Measurements from ENCODE around the gene TMEM18.

The TMEM18 gene

GRCh38 chr2:632471-632870 is 44.7 kb downstream of the TMEM18 start:
- no peak for DNase-seq

- no peak for DNase-seq
Observed at GRCh38 chr2:631741-632140, 45.5 kb downstream of the TMEM18 start.

GRCh38 chr2:630451-631320 is 46.5 kb downstream of the TMEM18 start:
- DNase-seq = no peak

GRCh38 chr2:629961-630360 is 47.2 kb downstream of the TMEM18 start:
- no peak for DNase-seq

- no peak for DNase-seq
Observed at GRCh38 chr2:628651-629050, 48.6 kb downstream of the TMEM18 start.

- DNase-seq = no peak
Observed at GRCh38 chr2:627926-628560, 49.2 kb downstream of the TMEM18 start.

- DNase-seq = no peak
Observed at GRCh38 chr2:627340-627709, 49.9 kb downstream of the TMEM18 start.

GRCh38 chr2:626491-627339 is 50.5 kb downstream of the TMEM18 start:
- DNase-seq = no peak

- DNase-seq = no peak
Observed at GRCh38 chr2:625415-626333, 51.5 kb downstream of the TMEM18 start.

- no peak for DNase-seq
Observed at GRCh38 chr2:624551-625347, 52.5 kb downstream of the TMEM18 start.

GRCh38 chr2:624096-624495 is 53.1 kb downstream of the TMEM18 start:
- no peak for DNase-seq

GRCh38 chr2:623130-623922 is 53.9 kb downstream of the TMEM18 start:
- no peak for DNase-seq

GRCh38 chr2:622357-622756 is 54.8 kb downstream of the TMEM18 start:
- no peak for DNase-seq

GRCh38 chr2:621303-622099 is 55.7 kb downstream of the TMEM18 start:
- DNase-seq = no peak

GRCh38 chr2:620471-621302 is 56.5 kb downstream of the TMEM18 start:
- DNase-seq = no peak

GRCh38 chr2:620004-620403 is 57.2 kb downstream of the TMEM18 start:
- no peak for DNase-seq

GRCh38 chr2:618422-618990 is 58.7 kb downstream of the TMEM18 start:
- DNase-seq = no peak

- no peak for DNase-seq
Observed at GRCh38 chr2:618005-618404, 59.2 kb downstream of the TMEM18 start.
